ENCODE results near the gene MVP. TPM values are rescaled to one million over a fixed set of nuclear protein-coding genes. Genes with fewer than 3 reads are reported as not detected.
"Not testable (repeated sequence)": the region's sequence is repeated elsewhere in the genome, so short reads cannot be mapped to it uniquely, and the experiment has no call there.

MVP gene
- total and polyA plus RNA-seq, 8 donors, result 12.5 to 280 (median 19.7) TPM

DNA sequence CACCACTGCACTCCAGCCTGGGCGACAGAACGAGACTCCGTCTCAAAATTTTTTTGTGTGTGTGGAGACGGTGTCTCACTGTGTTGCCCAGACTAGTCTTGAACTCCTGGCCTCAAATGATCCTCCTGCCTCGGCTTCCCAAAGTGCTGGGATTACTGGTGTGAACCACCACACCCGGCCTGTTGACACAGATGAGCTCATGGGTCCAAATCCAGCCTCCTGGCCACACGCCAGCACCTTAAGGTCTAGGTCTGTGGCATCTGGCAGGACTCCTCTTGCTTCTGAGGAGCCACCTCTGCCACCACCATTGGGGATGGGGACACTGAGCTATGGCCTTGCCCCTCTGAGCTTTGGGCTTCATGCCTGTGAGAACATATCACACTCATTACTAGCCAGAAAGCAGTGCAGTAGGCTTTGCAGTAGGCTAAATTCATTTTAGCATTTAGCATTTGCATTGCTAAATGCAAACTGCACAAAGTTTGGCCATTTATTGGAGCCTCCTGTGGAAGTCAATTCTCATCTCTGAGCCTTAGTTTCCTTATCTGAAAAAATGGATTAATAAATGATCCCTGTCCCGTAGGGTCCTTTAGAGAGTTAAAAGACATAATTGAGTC is 48.2 kb downstream of the MVP start:
- ATAC-seq (no peak), DNase-seq (no peak)
- Histone ChIP-seq H3K9me3 (no peaks in the 10 kb centered on the region), H3K4me1 (peaks cover 0 to 4% of the 10 kb centered on the region in 2 donors), H3K4me3 (no peak overlapping the region), H3K36me3 (no peaks in the 10 kb centered on the region), H3K27me3 (no peaks in the 10 kb centered on the region), H3K27ac (no peak overlapping the region)
- no peak for TF ChIP-seq CTCF (IDR thresholded peaks at IDR 0.05)
- intact Hi-C loops (cut with DNase I), result loop anchor here in 1 of 2 donors (10.0 kb wide), 1 partner anchor 56 kb away; the partner anchor contains the start of gene KCTD13

GRCh38 chr16:29869067-29869466 is 48.8 kb downstream of the MVP start:
- not testable (repeated sequence) for H3K27me3 ChIP-seq, H3K4me3 ChIP-seq, H3K4me1 ChIP-seq, ATAC-seq, H3K27ac ChIP-seq, H3K9me3 ChIP-seq, H3K36me3 ChIP-seq, DNase-seq
- intact Hi-C loops (cut with DNase I), result loop anchor here in 1 of 2 donors (10.0 kb wide), 1 partner anchor 56 kb away; the partner anchor contains the start of gene KCTD13

- no peak for TF ChIP-seq CTCF (IDR thresholded peaks at IDR 0.05)
These were observed 51.7 kb downstream of the MVP start for GRCh38 chr16:29871822-29872546.

GRCh38 chr16:29873319-29873718 is 53.1 kb downstream of the MVP start:
- TF ChIP-seq CTCF (IDR thresholded peaks at IDR 0.05), result no peak
- Histone ChIP-seq H3K9me3 (no peaks in the 10 kb centered on the region), H3K4me1 (peaks cover 3 to 11% of the 10 kb centered on the region in 2 donors), H3K27me3 (peaks cover 11 to 35% of the 10 kb centered on the region in 2 donors), H3K36me3 (no peaks in the 10 kb centered on the region), H3K27ac (no peak overlapping the region), H3K4me3 (no peak overlapping the region)
- no peak for ATAC-seq
- intact Hi-C loops (cut with DNase I), result no loop called here
- no peak for DNase-seq

More at GRCh38 chr16:29871822-29872546, 51.7 kb downstream of the MVP start:
- no peaks in the 10 kb centered on the region for H3K36me3 ChIP-seq
- peaks cover 5 to 22% of the 10 kb centered on the region in 2 donors for H3K27me3 ChIP-seq
- DNase-seq (no peak), ATAC-seq (no peak)
- intact Hi-C loops (cut with DNase I), result no loop called here
- H3K4me1 ChIP-seq, result peaks cover 0 to 9% of the 10 kb centered on the region in 2 donors
- H3K27ac ChIP-seq, result no peak overlapping the region
- no peaks in the 10 kb centered on the region for H3K9me3 ChIP-seq
- H3K4me3 ChIP-seq, result no peak overlapping the region

GRCh38 chr16:29875206-29875605 is 54.9 kb downstream of the MVP start:
- intact Hi-C loops (cut with DNase I), result no loop called here

More at GRCh38 chr16:29875206-29875605, 54.9 kb downstream of the MVP start:
- ATAC-seq (no peak), DNase-seq (no peak)
- no peak overlapping the region for H3K27ac ChIP-seq
- H3K4me1 ChIP-seq, result peaks cover 3 to 11% of the 10 kb centered on the region in 2 donors
- no peak for TF ChIP-seq CTCF (IDR thresholded peaks at IDR 0.05)
- no peaks in the 10 kb centered on the region for H3K36me3 ChIP-seq
- H3K9me3 ChIP-seq, result no peaks in the 10 kb centered on the region
- H3K27me3 ChIP-seq, result peaks cover 11 to 54% of the 10 kb centered on the region in 2 donors
- H3K4me3 ChIP-seq, result no peak overlapping the region
